AG04450 (cell line): ENCODE measurements around the gene C6orf52. TPM values are rescaled to one million over a fixed set of nuclear protein-coding genes. Genes with fewer than 3 reads are reported as not detected.

Experiments
- CTCF ChIA-PET: fragments of 300-600, 350-600 bp; formaldehyde crosslinking; extraction: SDS; loops from one replicate; lab custom pipeline; 2022; ENCODE audit warnings: antibody characterized with exemption, inconsistent platforms; lab: Charles Lee
- POLR2A ChIA-PET: fragments of 350-600 bp; formaldehyde crosslinking; extraction: SDS; loops from one replicate; lab custom pipeline; 2021; ENCODE audit warnings: antibody characterized with exemption, inconsistent platforms; lab: Yijun Ruan, JAX
- DNase-seq: peaks from one replicate; pipeline ENCODE4 v3.0.0-alpha.2; 2011; ENCODE audit warnings: low read depth, low spot score
- H3K27ac ChIP-seq: one replicate; pipeline ENCODE4 v1.5.1; 2012; ENCODE audit warnings: low read depth, low read length, control low read depth
- H3K27me3 ChIP-seq: one replicate; pipeline ENCODE4 v1.6.0; 2012; ENCODE audit warnings: low read length; ENCODE audit not compliant: control insufficient read depth, insufficient read depth
- H3K4me3 ChIP-seq: 2 replicates; pipeline ENCODE4 v1.5.1; 2011; ENCODE audit warnings: mild to moderate bottlenecking, low read depth, low read length, control low read depth
- H3K9me3 ChIP-seq: 2 replicates; pipeline ENCODE4 v1.5.1; 2012; ENCODE audit warnings: low read length; ENCODE audit not compliant: control insufficient read depth, insufficient read depth
- CTCF ChIP-seq: IDR thresholded peaks from 2 replicates; pipeline ENCODE4 v1.5.1; 2011; ENCODE audit warnings: low read depth, low read length, control low read depth, inconsistent platforms
- polyA plus RNA-seq: library from polyadenylated mRNA; depleted of rRNA; stranded (reverse); fragments of >200 nt; gene quantifications from 2 replicates; pipeline ENCODE4 v1.2.3, GENCODE V29; 2011; rRNA removed
- small RNA-seq: library from RNA; depleted of rRNA; stranded (forward); fragments of <200 nt; gene quantifications from one replicate; pipeline ENCODE3, GENCODE V24; 2012; ENCODE audit warnings: low read depth; ENCODE audit not compliant: insufficient read length

Gene C6orf52
- polyA plus RNA-seq, 1 experiment: 0.74 TPM

GRCh38 chr6:10627800-10628199 lies 66.6 kb downstream of the C6orf52 start:
- no peaks in the 10 kb centered on the region for H3K9me3 ChIP-seq
- TF ChIP-seq CTCF: no peak
- no peaks in the 10 kb centered on the region for H3K27me3 ChIP-seq
- H3K27ac ChIP-seq: no peak overlapping the region
- ChIA-PET CTCF (no interaction called here), POLR2A (interaction anchor here (0.6 kb wide), 1 partner anchor 105 kb away, joined by 5 read pairs; no protein-coding TSS in a partner anchor)
- no peak for DNase-seq
- H3K4me3 ChIP-seq: no peak overlapping the region

- H3K9me3 ChIP-seq: no peaks in the 10 kb centered on the region
- ChIA-PET CTCF (interaction anchor here (0.6 to 1.2 kb wide), 3 partner anchors 9 to 56 kb away, joined by 3 read pairs; no protein-coding TSS in a partner anchor), POLR2A (interaction anchor here (0.6 to 1.6 kb wide), 4 partner anchors 16 to 160 kb away, joined by 3 to 7 read pairs (median 6); partner anchors contain the start of gene TMEM14C)
- peak; percentile 45 for DNase-seq
- H3K27me3 ChIP-seq: no peaks in the 10 kb centered on the region
- H3K27ac ChIP-seq: peak overlapping the region; percentile 34
- peak overlapping the region; percentile 2; the same call in 1 of the 2 replicates for H3K4me3 ChIP-seq
- TF ChIP-seq CTCF: no peak
Measured at GRCh38 chr6:10626154-10626741, 68.2 kb downstream of the C6orf52 start.

GRCh38 chr6:10624836-10625235 lies 69.6 kb downstream of the C6orf52 start:
- DNase-seq: no peak
- no peaks in the 10 kb centered on the region for H3K27me3 ChIP-seq
- ChIA-PET CTCF (no interaction called here), POLR2A (no interaction called here)
- H3K9me3 ChIP-seq: no peaks in the 10 kb centered on the region
- no peak overlapping the region for H3K4me3 ChIP-seq
- no peak overlapping the region for H3K27ac ChIP-seq
- no peak for TF ChIP-seq CTCF

- no peak for DNase-seq
- Histone ChIP-seq H3K27me3 (no peaks in the 10 kb centered on the region), H3K4me3 (no peak overlapping the region), H3K27ac (no peak overlapping the region), H3K9me3 (peaks cover 5% of the 10 kb centered on the region; the same call in 1 of the 2 replicates)
- ChIA-PET POLR2A (no interaction called here), CTCF (no interaction called here)
- TF ChIP-seq CTCF: no peak
Measured at GRCh38 chr6:10621847-10622246, 72.6 kb downstream of the C6orf52 start.

Small RNA genes lying within 50 kb of the gene (small RNA-seq; reads per million reads assigned to genes)
- not detected for gene RF00019

Other genes starting within 250 kb of the C6orf52 start
- 1.6 and 2.5 TPM in 2 replicates for gene GCNT2, start 173.3 kb downstream of the C6orf52 start, polyA plus RNA-seq
- gene PAK1IP1, start 356 bp upstream of the C6orf52 start, polyA plus RNA-seq: 18.7 and 24.2 TPM in 2 replicates
- 284 and 385 TPM in 2 replicates for gene TMEM14C, start 28.5 kb upstream of the C6orf52 start, polyA plus RNA-seq
- 104 and 148 TPM in 2 replicates for gene TMEM14B, start 53.2 kb upstream of the C6orf52 start, polyA plus RNA-seq
- gene MAK, start 143.9 kb upstream of the C6orf52 start, polyA plus RNA-seq: not detected in 2 replicates
- not detected in 2 replicates for gene GCM2, start 187.4 kb upstream of the C6orf52 start, polyA plus RNA-seq
- 0.22 and 0.38 TPM in 2 replicates for gene SYCP2L, start 192.4 kb upstream of the C6orf52 start, polyA plus RNA-seq